Adrenal gland (tissue), 12 donors: ENCODE measurements around the gene HBZ. TPM values are rescaled to one million over a fixed set of nuclear protein-coding genes. Genes with fewer than 3 reads are reported as not detected.

Source experiments
- DNase-seq, 7 donors: peaks; one replicate each; pipeline ENCODE4 v3.0.0-alpha.2; 2019 to 2020
- H3K27ac ChIP-seq, 5 donors: fragments of 200-600 bp; sonication (generic) in 4 of 5; 1 replicate in 3 of 5; 2 replicates in 2 of 5; pipeline versions ENCODE4 v1.5.1 to v1.8.0; 2016 to 2020; ENCODE audit warnings: mild to moderate bottlenecking in 1 of 5
- H3K27me3 ChIP-seq: fragments of 200-600 bp; 2 replicates; pipeline ENCODE4 v1.8.0; 2021
- H3K36me3 ChIP-seq, 2 donors: fragments of 200-600 bp; replicated peaks in 1 of 2; 1 replicate in 1 of 2; 2 replicates in 1 of 2; pipeline versions ENCODE4 v1.5.1 to v1.8.0; 2018 to 2022
- H3K4me1 ChIP-seq, 2 donors: fragments of 200-600 bp; replicated peaks in 1 of 2; 1 replicate in 1 of 2; 2 replicates in 1 of 2; pipeline versions ENCODE4 v1.5.1 to v1.8.0; 2018 to 2021
- H3K4me3 ChIP-seq, 4 donors: fragments of 200-600 bp; sonication (generic) in 3 of 4; one replicate each; pipeline ENCODE4 v1.5.1; 2016 to 2018
- H3K9me3 ChIP-seq, 3 donors: fragments of 200-600 bp; sonication (generic) in 1 of 3; replicated peaks in 1 of 3; 1 replicate in 2 of 3; 2 replicates in 1 of 3; pipeline versions ENCODE4 v1.5.1 to v1.8.0; 2016 to 2021
- CTCF ChIP-seq, 6 experiments: fragments of 450-650 bp in 4 of 6; fragments of 200-600 bp in 2 of 6; sonication (generic) in 1 of 6; IDR thresholded peaks; 1 replicate in 5 of 6; 2 replicates in 1 of 6; pipeline versions ENCODE4 v1.5.1 to v1.8.0; 2016 to 2021; ENCODE audit warnings: antibody characterized with exemption in 6 of 6, mild to moderate bottlenecking in 2 of 6, moderate library complexity in 1 of 6
- POLR2A ChIP-seq, 2 donors: fragments of 450-650 bp; IDR thresholded peaks; one replicate each; pipeline ENCODE4 v1.6.1; 2017; ENCODE audit warnings: antibody characterized with exemption in 2 of 2, mild to moderate bottlenecking in 2 of 2, moderate library complexity in 1 of 2
- WGBS, 4 donors: extraction: QIAGEN DNeasy Blood & Tissue Kit in 2 of 4; methylation state at CpG; one replicate each; pipeline versions ENCODE4 v1.1.5 to v1.1.7; 2013 to 2017; 5-methylcytosine and 5-hydroxymethylcytosine counted together
- intact Hi-C, 2 donors: fragments of 100-400 bp; cut with DNase I; formaldehyde crosslinking; loops; one replicate each; pipeline versions ENCODE4 v1.14.1 to v1.15.0; 2022 to 2023
- polyA plus RNA-seq, 3 donors: library from polyadenylated mRNA; stranded (reverse); fragments of 200-250 nt in 2 of 3; fragments of 350-450 nt in 1 of 3; fragmentation: Illumina TruSeq in 1 of 3; extraction: RNeasy Lipid Tissue Mini Kit (QIAGEN cat#74804) in 1 of 3; gene quantifications; one replicate each; pipeline ENCODE4 v1.2.3, GENCODE V29; 2013 to 2014
- total RNA-seq, 9 donors: library from RNA; depleted of rRNA in 4 of 9; stranded (reverse); fragments of >200 nt in 4 of 9; fragments of 120-200 nt in 1 of 9; fragmentation: NEBNext Ultra II Directional in 1 of 9; extraction: Animal tissue kit (Norgen Biotek cat#: 25700) in 1 of 9; gene quantifications; one replicate each; pipeline versions ENCODE4 v1.1.0 to v1.2.4, GENCODE V29; 2013 to 2023
- donor health status: healthy with polysubstance abuse.
- donor health status: Bipolar disorder and iron deficiency.
- donor health status: DM: yes; HTN: yes; CAD: no.
- donor health status: DM: no; HTN: no; CAD: no.
- donor health status: DM: no; HTN: no; CAD: no.
- donor health status: DM: yes; HTN: yes; CAD: no.

The HBZ gene
- total and polyA plus RNA-seq, 12 donors = 0.61 to 1.3 (median 1.3) TPM; not detected in 9

- peak overlapping the region in 1 of 4 donors; percentile 23 for H3K4me3 ChIP-seq
Measured at GRCh38 chr16:164827-165538, 12.5 kb downstream of the HBZ start.

GRCh38 chr16:165539-166374 lies 13.3 kb downstream of the HBZ start, which contains the start of gene HBM:
Gene HBM, plus strand, starts transcription at chr16:165978. Its CDS starts 20 bp downstream, at chr16:165998.
- Histone ChIP-seq H3K27me3 (peaks cover 46% of the 10 kb centered on the region), H3K9me3 (no peaks in the 10 kb centered on the region), H3K4me1 (peaks cover 7 to 16% of the 10 kb centered on the region in 2 donors), H3K36me3 (no peaks in the 10 kb centered on the region), H3K27ac (no peak within 1 kb of the TSS), H3K4me3 (peak within 1 kb of the TSS in 1 of 4 donors; percentile 23)
- intact Hi-C loops = no loop called here
- no peak for TF ChIP-seq POLR2A (IDR thresholded peaks at IDR 0.05)
- no peak for DNase-seq
- 0 to 2% (median 1%) methylated on average over 1 to 75 of the region's 75 CpGs for WGBS, 4 donors

More at GRCh38 chr16:164827-165538, 12.5 kb downstream of the HBZ start:
- TF ChIP-seq CTCF (IDR thresholded peaks at IDR 0.05) = no peak
- no peak for TF ChIP-seq POLR2A (IDR thresholded peaks at IDR 0.05)
- Histone ChIP-seq H3K27ac (no peak overlapping the region), H3K27me3 (peaks cover 42% of the 10 kb centered on the region), H3K36me3 (no peaks in the 10 kb centered on the region), H3K4me1 (peaks cover 7 to 16% of the 10 kb centered on the region in 2 donors), H3K9me3 (no peaks in the 10 kb centered on the region)
- intact Hi-C loops = no loop called here
- no peak for DNase-seq
- 0 to 3% (median 2%) methylated on average over 1 to 53 of the region's 77 CpGs for WGBS, 4 donors

GRCh38 chr16:166375-167121 lies 14.1 kb downstream of the HBZ start:
- Histone ChIP-seq H3K4me3 (no peak overlapping the region), H3K4me1 (peaks cover 7 to 16% of the 10 kb centered on the region in 2 donors), H3K27me3 (peaks cover 51% of the 10 kb centered on the region), H3K27ac (no peak overlapping the region), H3K36me3 (no peaks in the 10 kb centered on the region), H3K9me3 (no peaks in the 10 kb centered on the region)
- TF ChIP-seq POLR2A (IDR thresholded peaks at IDR 0.05) (no peak), CTCF (IDR thresholded peaks at IDR 0.05) (no peak)
- intact Hi-C loops = no loop called here
- WGBS, 4 donors = 4 to 12% (median 6%) methylated on average over 6 to 45 of the region's 45 CpGs
- DNase-seq = no peak

- peaks cover 53% of the 10 kb centered on the region for H3K27me3 ChIP-seq
- no peaks in the 10 kb centered on the region for H3K9me3 ChIP-seq
- DNase-seq = no peak
- intact Hi-C loops = no loop called here
- 10 to 15% (median 12%) methylated on average over 9 to 11 of the region's 11 CpGs for whole genome bisulfite sequencing, 4 donors
- TF ChIP-seq CTCF (IDR thresholded peaks at IDR 0.05) = no peak
- no peak for TF ChIP-seq POLR2A (IDR thresholded peaks at IDR 0.05)
- H3K27ac ChIP-seq = no peak overlapping the region
- peaks cover 7 to 16% of the 10 kb centered on the region in 2 donors for H3K4me1 ChIP-seq
- H3K36me3 ChIP-seq = no peaks in the 10 kb centered on the region
- no peak overlapping the region for H3K4me3 ChIP-seq
Measured at GRCh38 chr16:167122-167690, 14.8 kb downstream of the HBZ start.
